Liver (tissue), 3 donors: Measurements from ENCODE around the gene RPL27A.

Experiments used
- ATF3 ChIP-seq: IDR thresholded peaks from 2 replicates; pipeline ENCODE4 v1.6.1; 2016; ENCODE audit warnings: antibody characterized with exemption
- CTCF ChIP-seq: fragments of 150-350 bp; IDR thresholded peaks from 2 replicates; pipeline ENCODE4 v1.5.1; 2017; ENCODE audit warnings: improper control_type of control experiment, low read depth, low read length; ENCODE audit not compliant: missing input control
- EGR1 ChIP-seq, 2 donors: IDR thresholded peaks; 2 replicates each; pipeline ENCODE4 v1.6.1; 2016 to 2018; ENCODE audit warnings: antibody characterized with exemption in 2 of 2, low read depth in 2 of 2
- GABPA ChIP-seq, 2 donors: IDR thresholded peaks in 1 of 2; conservative IDR thresholded peaks in 1 of 2; 2 replicates each; pipeline ENCODE4 v1.6.1; 2016; ENCODE audit warnings: antibody characterized with exemption in 2 of 2, mild to moderate bottlenecking in 1 of 2, moderate library complexity in 1 of 2
- JUND ChIP-seq, 2 donors: IDR thresholded peaks; 2 replicates each; pipeline ENCODE4 v1.6.1; 2016; ENCODE audit warnings: antibody characterized with exemption in 2 of 2
- TAF1 ChIP-seq: conservative IDR thresholded peaks from 2 replicates; pipeline ENCODE4 v1.6.1; 2016; ENCODE audit warnings: antibody characterized with exemption, mild to moderate bottlenecking
- ZBTB33 ChIP-seq: IDR thresholded peaks from 2 replicates; pipeline ENCODE4 v1.6.1; 2016; ENCODE audit warnings: antibody characterized with exemption
- donor health status: healthy.
- donor health status: healthy.

- TF ChIP-seq GABPA (IDR thresholded peaks at IDR 0.05 in 1 of 2, conservative IDR thresholded peaks at IDR 0.05 in 1 of 2) (no peak), ATF3 (no peak), JUND (IDR thresholded peaks at IDR 0.05) (no peak), CTCF (no peak), ZBTB33 (no peak), TAF1 (no peak), EGR1 (IDR thresholded peaks at IDR 0.05; ENCODE audit: low read depth in 2 of 2) (no peak)
Measured at GRCh38 chr11:8702598-8702915, 20.0 kb downstream of the RPL27A start.
